Panc1 (cell line): ENCODE data around the gene IMP4.

ENCODE experiments used
- CTCF ChIP-seq: fragments of 450-650 bp; IDR thresholded peaks from 2 replicates; pipeline ENCODE4 v1.5.1; 2017; ENCODE audit warnings: mild to moderate bottlenecking
- POLR2AphosphoS5 ChIP-seq: IDR thresholded peaks from 2 replicates; pipeline ENCODE4 v1.6.1; 2012; ENCODE audit warnings: mild to moderate bottlenecking, low read depth, low read length, moderate library complexity
- REST ChIP-seq, 2 experiments: IDR thresholded peaks; 2 replicates each; pipeline ENCODE4 v1.6.1; 2011 to 2012; ENCODE audit warnings: low read depth in 2 of 2, control low read depth in 1 of 2, low read length in 1 of 2, mild to moderate bottlenecking in 1 of 2, moderate library complexity in 1 of 2; ENCODE audit not compliant: insufficient read depth in 1 of 2
- TCF7L2 ChIP-seq: IDR thresholded peaks from 2 replicates; pipeline ENCODE4 v1.6.1; 2011; ENCODE audit warnings: mild to moderate bottlenecking, low read depth, low read length, inconsistent platforms

- no peak for TF ChIP-seq REST (IDR thresholded peaks at IDR 0.05; ENCODE audit: insufficient read depth in 1 of 2, low read depth in 2 of 2, low read length in 1 of 2)
- TF ChIP-seq CTCF = no peak
- no peak for TF ChIP-seq POLR2AphosphoS5
- TF ChIP-seq TCF7L2 = no peak
Measured at GRCh38 chr2:130382313-130382917, 39.7 kb downstream of the IMP4 start.
